ENCODE measurements around the gene VPS11. TPM values are rescaled to one million over a fixed set of nuclear protein-coding genes. Genes with fewer than 3 reads are reported as not detected.

Gene VPS11
- total RNA-seq, 1 experiment from 2014 or later: 18.6 TPM

DNA sequence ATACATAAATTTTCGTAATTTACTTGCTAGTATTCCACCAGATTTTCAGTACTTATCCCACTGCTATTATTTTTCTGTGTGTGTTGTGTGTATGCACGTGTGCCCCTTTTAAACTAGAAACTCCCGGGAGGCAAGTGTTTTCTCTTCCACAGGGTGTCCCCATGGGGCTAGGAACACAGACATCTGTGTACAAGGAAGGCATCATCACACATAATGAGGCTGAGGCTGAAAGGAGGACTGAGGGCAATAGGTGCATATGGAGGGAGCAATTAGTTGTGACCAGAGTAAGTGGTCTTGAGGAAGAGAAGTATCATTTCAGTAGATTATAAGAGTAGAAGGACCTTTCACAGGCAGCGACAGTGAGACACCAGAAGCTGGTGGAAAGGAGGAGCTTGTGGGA lies 36.2 kb downstream of the VPS11 start:
- peaks cover 8% of the 10 kb centered on the region; the same call in 1 of the 2 replicates for H3K4me1 ChIP-seq (ENCODE audit: insufficient read depth, low read length)
- peaks cover 32 to 34% of the 10 kb centered on the region in 2 experiments for H3K4me1 Mint-ChIP-seq
- H3K79me1 ChIP-seq (ENCODE audit: insufficient read depth, low read depth, low read length, poor library complexity, severe bottlenecking): no peaks in the 10 kb centered on the region
- TF ChIP-seq, protein P1, sequence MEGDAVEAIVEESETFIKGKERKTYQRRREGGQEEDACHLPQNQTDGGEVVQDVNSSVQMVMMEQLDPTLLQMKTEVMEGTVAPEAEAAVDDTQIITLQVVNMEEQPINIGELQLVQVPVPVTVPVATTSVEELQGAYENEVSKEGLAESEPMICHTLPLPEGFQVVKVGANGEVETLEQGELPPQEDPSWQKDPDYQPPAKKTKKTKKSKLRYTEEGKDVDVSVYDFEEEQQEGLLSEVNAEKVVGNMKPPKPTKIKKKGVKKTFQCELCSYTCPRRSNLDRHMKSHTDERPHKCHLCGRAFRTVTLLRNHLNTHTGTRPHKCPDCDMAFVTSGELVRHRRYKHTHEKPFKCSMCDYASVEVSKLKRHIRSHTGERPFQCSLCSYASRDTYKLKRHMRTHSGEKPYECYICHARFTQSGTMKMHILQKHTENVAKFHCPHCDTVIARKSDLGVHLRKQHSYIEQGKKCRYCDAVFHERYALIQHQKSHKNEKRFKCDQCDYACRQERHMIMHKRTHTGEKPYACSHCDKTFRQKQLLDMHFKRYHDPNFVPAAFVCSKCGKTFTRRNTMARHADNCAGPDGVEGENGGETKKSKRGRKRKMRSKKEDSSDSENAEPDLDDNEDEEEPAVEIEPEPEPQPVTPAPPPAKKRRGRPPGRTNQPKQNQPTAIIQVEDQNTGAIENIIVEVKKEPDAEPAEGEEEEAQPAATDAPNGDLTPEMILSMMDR (conservative IDR thresholded peaks at IDR 0.05): no peak; the same call in 2 of the 3 replicates
- no peak overlapping the region for H4K5ac ChIP-seq (ENCODE audit: insufficient read length, low read depth, low read length)
- H4K8ac ChIP-seq (replicated peaks; ENCODE audit: insufficient read length, low read depth, low read length): no peak overlapping the region
- no peak overlapping the region for H3K56ac ChIP-seq (ENCODE audit: insufficient read length, low read depth, low read length)
- H3K23me2 ChIP-seq (ENCODE audit: insufficient read length, low read depth, low read length, poor library complexity, severe bottlenecking): peaks cover 26% of the 10 kb centered on the region
- H3K9me3 Mint-ChIP-seq: no peaks in the 10 kb centered on the region; a peak in 1 of 5 replicates
- peak overlapping the region in 1 of 3 experiments; percentile 6; a peak in 3 of 7 replicates for H3K27ac Mint-ChIP-seq
- H4K20me1 ChIP-seq (ENCODE audit: control insufficient read depth, insufficient read depth, insufficient read length): no peaks in the 10 kb centered on the region
- peaks cover 13% of the 10 kb centered on the region for H3K27me3 Mint-ChIP-seq (ENCODE audit: low read depth)
- no peak overlapping the region for H2AFZ ChIP-seq (ENCODE audit: low read length)
- no peak for DNase-seq
- H3K9me3 ChIP-seq (ENCODE audit: control insufficient read depth, low read depth, low read length): no peaks in the 10 kb centered on the region
- no peak overlapping the region for H2BK5ac ChIP-seq (ENCODE audit: insufficient read length, low read length)
- no peak overlapping the region for H4K91ac ChIP-seq (ENCODE audit: insufficient read length, low read depth, low read length)
- no peak overlapping the region for H3T11ph ChIP-seq (ENCODE audit: low read length)
- no peak overlapping the region for H2BK20ac ChIP-seq (ENCODE audit: low read depth, low read length, poor library complexity, severe bottlenecking)
- H2BK12ac ChIP-seq (ENCODE audit: insufficient read length, low read depth, low read length): no peak overlapping the region
- no peak overlapping the region for H3K23ac ChIP-seq (ENCODE audit: insufficient read length, low read depth, low read length)
- H3K14ac ChIP-seq (ENCODE audit: insufficient read depth, low read length): no peak overlapping the region
- H2BK15ac ChIP-seq (ENCODE audit: low read depth, low read length): no peak overlapping the region
- H3K79me2 ChIP-seq (ENCODE audit: insufficient read depth, low read length): no peaks in the 10 kb centered on the region; the same call in 1 of the 2 replicates
- H3K4ac ChIP-seq (ENCODE audit: low read depth, low read length): no peak overlapping the region
- H3K36me3 Mint-ChIP-seq (ENCODE audit: insufficient read depth in 1 of 3, low read depth in 3 of 3): peaks cover 4 to 7% (median 5%) of the 10 kb centered on the region in 3 experiments; a peak in 6 of 7 replicates
- H3K27ac ChIP-seq (ENCODE audit: insufficient read length, low read depth, low read length): no peak overlapping the region
- no peak overlapping the region for H3K9ac ChIP-seq (ENCODE audit: extremely low read depth, insufficient read length, low read length)
- H2BK120ac ChIP-seq (ENCODE audit: low read depth, low read length, poor library complexity, severe bottlenecking): no peak overlapping the region
- WGBS (ENCODE audit: extremely low coverage, insufficient read length, low lambda C conversion rate): no CpG with 5 or more reads among the region's 4 CpGs
- H3K4me3 Mint-ChIP-seq: peak overlapping the region; percentile 22 to 28; a peak in 2 of 5 replicates
- H2AK5ac ChIP-seq (ENCODE audit: insufficient read length, low read length): no peak overlapping the region
- no peak overlapping the region for H3K18ac ChIP-seq (ENCODE audit: insufficient read length, low read depth, low read length)
- H3K4me2 ChIP-seq (ENCODE audit: insufficient read depth, insufficient read length, low read length): no peak overlapping the region
- H3K27me3 ChIP-seq (ENCODE audit: insufficient read depth, low read length): peaks cover 5% of the 10 kb centered on the region; the same call in 1 of the 2 replicates

Data from H9 (cell line).